H1 (cell line): Measurements from ENCODE around the gene KIFC1. TPM values are rescaled to one million over a fixed set of nuclear protein-coding genes. Genes with fewer than 3 reads are reported as not detected.

ENCODE experiments used
- CBX5 ChIP-seq: fragments of 300-800, 300-1000 bp; sonication (generic); IDR thresholded peaks from 2 replicates; pipeline ENCODE4 v1.7.1; 2016; ENCODE audit warnings: antibody characterized with exemption, low read length, low read depth
- CBX8 ChIP-seq: fragments of 300-800, 300-1000 bp; sonication (generic); IDR thresholded peaks from 2 replicates; pipeline ENCODE4 v1.7.1; 2016; ENCODE audit warnings: low read depth, low read length, borderline replicate concordance
- CEBPB ChIP-seq: IDR thresholded peaks from 2 replicates; pipeline ENCODE4 v1.6.1; 2012; ENCODE audit warnings: low read depth, low read length
- CHD1 ChIP-seq: IDR thresholded peaks from 2 replicates; pipeline ENCODE4 v1.6.1; 2012; ENCODE audit warnings: low read depth, low read length, improper control_type of control experiment
- CHD2 ChIP-seq: IDR thresholded peaks from 2 replicates; pipeline ENCODE4 v1.6.1; 2012; ENCODE audit warnings: low read length, improper control_type of control experiment
- EGR1 ChIP-seq: IDR thresholded peaks from 2 replicates; pipeline ENCODE4 v1.6.1; 2011; ENCODE audit warnings: low read depth, low read length, borderline replicate concordance
- POLR2A ChIP-seq, 2 experiments: IDR thresholded peaks; 1 replicate in 1 of 2; 2 replicates in 1 of 2; pipeline ENCODE4 v1.6.1; 2011; ENCODE audit warnings: low read depth in 2 of 2, low read length in 2 of 2, mild to moderate bottlenecking in 2 of 2; ENCODE audit errors: control extremely low read depth in 1 of 2
- POU5F1 ChIP-seq: IDR thresholded peaks from 2 replicates; pipeline ENCODE4 v1.6.1; 2011; ENCODE audit warnings: low read depth, mild to moderate bottlenecking, low read length, moderate library complexity
- SAP30 ChIP-seq: fragments of 300-600 bp; sonication (generic); IDR thresholded peaks from 2 replicates; pipeline ENCODE4 v1.7.1; 2012; ENCODE audit warnings: low read length, moderate library complexity, mild to moderate bottlenecking, inconsistent platforms; ENCODE audit not compliant: insufficient read depth, insufficient replicate concordance
- SIRT6 ChIP-seq: IDR thresholded peaks from one replicate; pipeline ENCODE4 v1.7.1; 2012; ENCODE audit warnings: low read length, inconsistent platforms
- SP4 ChIP-seq: IDR thresholded peaks from 2 replicates; pipeline ENCODE4 v1.6.1; 2012; ENCODE audit warnings: low read length, inconsistent platforms
- TAF1 ChIP-seq: IDR thresholded peaks from 2 replicates; pipeline ENCODE4 v1.6.1; 2011; ENCODE audit warnings: mild to moderate bottlenecking, low read depth, low read length
- TAF7 ChIP-seq: optimal IDR thresholded peaks from 2 replicates; pipeline ENCODE3; 2011; ENCODE audit warnings: low read depth, mild to moderate bottlenecking, inconsistent platforms, low read length, moderate library complexity, borderline replicate concordance
- polyA plus RNA-seq, 7 experiments: library from polyadenylated mRNA; depleted of rRNA in 3 of 7; stranded (reverse) in 5 of 7; unstranded in 2 of 7; fragments of >200 nt in 5 of 7; fragments of 200-250 nt in 2 of 7; gene quantifications; 1 replicate in 5 of 7; 2 replicates in 1 of 7; 4 replicates in 1 of 7; pipeline versions ENCODE4 v1.2.1 to v1.2.3, GENCODE V29; 2011 to 2013; ENCODE audit warnings: missing spikeins in 2 of 7, mixed read lengths in 2 of 7
- total RNA-seq: library from RNA; stranded (reverse); fragmentation: NEBNext Ultra II Directional; extraction: Animal tissue kit (Norgen Biotek cat#: 25700); gene quantifications from 2 replicates; pipeline ENCODE4 v1.2.1, GENCODE V29; 2021

Gene KIFC1
- total and polyA plus RNA-seq, 2 of the 8 experiments (the other 6 are each of a cell fraction or from before 2014, with no cell fraction given), result 46.6 to 64.3 TPM

DNA sequence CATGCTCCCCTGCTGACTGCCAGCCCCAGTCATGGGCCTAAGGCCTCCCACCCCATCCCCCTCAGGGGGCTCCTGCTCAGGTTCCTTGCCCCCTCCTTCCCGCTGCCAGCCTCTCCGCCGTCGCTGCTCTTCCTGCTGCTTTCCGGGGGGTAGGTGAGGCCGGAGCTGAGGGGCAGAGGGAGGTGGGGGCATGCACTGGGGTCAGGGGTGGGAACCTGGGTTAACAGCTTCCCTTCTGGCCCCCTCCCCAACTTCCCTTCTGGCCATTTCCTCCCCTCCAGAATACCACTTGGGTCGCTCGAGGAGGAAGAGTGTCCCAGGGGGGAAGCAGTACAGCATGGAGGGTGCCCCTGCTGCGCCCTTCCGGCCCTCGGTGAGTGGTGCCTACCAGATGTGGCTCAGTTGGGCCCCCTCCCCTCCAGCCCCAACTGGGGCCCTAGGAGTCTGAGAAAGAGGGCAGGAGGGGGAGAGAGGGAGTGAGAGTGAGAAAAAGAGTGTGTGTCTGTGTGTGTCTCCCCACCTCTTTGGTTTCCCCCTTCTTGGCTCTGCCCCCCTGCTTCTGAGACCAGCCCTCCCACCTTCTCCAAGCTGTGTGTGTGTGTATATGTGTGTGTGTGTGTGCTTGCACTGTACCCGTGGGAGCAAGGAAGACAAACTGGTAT lies 40.4 kb downstream of the KIFC1 start (continued):
- TF ChIP-seq TAF1, result no peak
- peak; percentile 24 for TF ChIP-seq TAF7
- TF ChIP-seq CHD2, result no peak
- no peak for TF ChIP-seq CEBPB
- TF ChIP-seq SP4, result no peak
- TF ChIP-seq POLR2A (IDR thresholded peaks at IDR 0.05; ENCODE audit: control extremely low read depth in 1 of 2, low read depth in 2 of 2, low read length in 2 of 2), result no peak
- no peak for TF ChIP-seq SIRT6
- TF ChIP-seq CHD1, result no peak
- no peak for TF ChIP-seq SAP30
- TF ChIP-seq CBX5, result no peak
- no peak for TF ChIP-seq CBX8
- no peak for TF ChIP-seq EGR1
- TF ChIP-seq POU5F1, result no peak
- TF ChIP-seq, all 59 proteins: peak for 3
